BE2C (cell line): ENCODE data around the gene POLR3K. TPM values are rescaled to one million over a fixed set of nuclear protein-coding genes. Genes with fewer than 3 reads are reported as not detected.

Experiments used
- DNase-seq: peaks from one replicate; pipeline ENCODE4 v3.0.0-alpha.2; 2020
- H3K27me3 ChIP-seq: fragments of 250-450 bp; sonication (Bioruptor Pico); 2 replicates; pipeline ENCODE4 v1.5.1; 2020; ENCODE audit warnings: mild to moderate bottlenecking
- H3K36me3 ChIP-seq: fragments of 250-450 bp; sonication (Bioruptor Pico); 2 replicates; pipeline ENCODE4 v1.5.1; 2020; ENCODE audit warnings: mild to moderate bottlenecking
- H3K4me1 ChIP-seq: fragments of 250-450 bp; sonication (Bioruptor Pico); 2 replicates; pipeline ENCODE4 v1.5.1; 2020
- H3K4me3 ChIP-seq: 2 replicates; pipeline ENCODE4 v1.5.1; 2011; ENCODE audit warnings: low read depth, low read length
- H3K9me3 ChIP-seq: fragments of 250-450 bp; sonication (Bioruptor Pico); 2 replicates; pipeline ENCODE4 v1.5.1; 2020
- CTCF ChIP-seq: IDR thresholded peaks from 2 replicates; pipeline ENCODE4 v1.5.1; 2012; ENCODE audit warnings: mild to moderate bottlenecking, low read depth, low read length
- polyA plus RNA-seq: library from polyadenylated mRNA; unstranded; fragments of >200 nt; gene quantifications from one replicate; pipeline ENCODE4 v1.2.1, GENCODE V29; 2012; ENCODE audit warnings: low read depth, missing spikeins; ENCODE audit not compliant: insufficient read length, insufficient read depth

The POLR3K gene
- 55.3 TPM for polyA plus RNA-seq

- Histone ChIP-seq H3K4me3 (peak within 1 kb of the TSS; percentile 79), H3K9me3 (no peaks in the 10 kb centered on the region), H3K27me3 (no peaks in the 10 kb centered on the region), H3K4me1 (no peaks in the 10 kb centered on the region), H3K36me3 (peaks cover 45% of the 10 kb centered on the region)
- no peak for TF ChIP-seq CTCF
- peak; percentile 99 for DNase-seq
Observed at GRCh38 chr16:53346-54236, at the start of gene POLR3K, which contains the start of gene SNRNP25. Gene POLR3K, minus strand, starts transcription at chr16:53608. Its CDS starts 22 bp downstream, at chr16:53586. Gene SNRNP25, plus strand, starts transcription at chr16:53828. Its CDS starts 189 bp downstream, at chr16:54017.

GRCh38 chr16:102060-102855, 48.9 kb upstream of the POLR3K start:
- DNase-seq, result no peak
- no peak for TF ChIP-seq CTCF

GRCh38 chr16:101586-101985, 48.2 kb upstream of the POLR3K start:
- no peak for TF ChIP-seq CTCF
- Histone ChIP-seq H3K27me3 (no peaks in the 10 kb centered on the region), H3K36me3 (peaks cover 7% of the 10 kb centered on the region; the same call in 1 of the 2 replicates), H3K4me3 (no peak overlapping the region), H3K9me3 (no peaks in the 10 kb centered on the region), H3K4me1 (no peaks in the 10 kb centered on the region)
- DNase-seq, result no peak

More at GRCh38 chr16:102060-102855, 48.9 kb upstream of the POLR3K start:
- H3K9me3 ChIP-seq, result no peaks in the 10 kb centered on the region
- H3K4me3 ChIP-seq, result no peak overlapping the region
- no peaks in the 10 kb centered on the region for H3K27me3 ChIP-seq
- peaks cover 7% of the 10 kb centered on the region; the same call in 1 of the 2 replicates for H3K36me3 ChIP-seq
- no peaks in the 10 kb centered on the region for H3K4me1 ChIP-seq

GRCh38 chr16:100989-101388, 47.6 kb upstream of the POLR3K start:
- Histone ChIP-seq H3K36me3 (peaks cover 7% of the 10 kb centered on the region; the same call in 1 of the 2 replicates), H3K4me3 (no peak overlapping the region), H3K9me3 (no peaks in the 10 kb centered on the region), H3K4me1 (no peaks in the 10 kb centered on the region), H3K27me3 (no peaks in the 10 kb centered on the region)
- no peak for DNase-seq
- no peak for TF ChIP-seq CTCF

- H3K4me3 ChIP-seq, result no peak overlapping the region
- no peaks in the 10 kb centered on the region for H3K9me3 ChIP-seq
- no peak for TF ChIP-seq CTCF
- no peaks in the 10 kb centered on the region for H3K4me1 ChIP-seq
- no peak for DNase-seq
- H3K36me3 ChIP-seq, result peaks cover 7% of the 10 kb centered on the region; the same call in 1 of the 2 replicates
- H3K27me3 ChIP-seq, result no peaks in the 10 kb centered on the region
Observed at GRCh38 chr16:97822-98221, 44.4 kb upstream of the POLR3K start.
